Osteoblast (primary cell): ENCODE data around the gene RIT1. TPM values are rescaled to one million over a fixed set of nuclear protein-coding genes. Genes with fewer than 3 reads are reported as not detected.
A peak's percentile ranks its signal among the peaks of the same experiment; 100 is the strongest.

Experiments
- DNase-seq: peaks from one replicate; pipeline ENCODE4 v3.0.0; 2011; ENCODE audit warnings: low spot score, mixed read lengths; ENCODE audit not compliant: insufficient read length; ENCODE audit errors: missing footprints
- H2AFZ ChIP-seq: 2 replicates; pipeline ENCODE4 v1.6.0; 2011; ENCODE audit warnings: mild to moderate bottlenecking, low read length
- H3K27ac ChIP-seq: 2 replicates; pipeline ENCODE4 v1.5.1; 2011; ENCODE audit warnings: mild to moderate bottlenecking, low read depth, low read length, moderate library complexity
- H3K27me3 ChIP-seq: 2 replicates; pipeline ENCODE4 v1.6.0; 2012; ENCODE audit warnings: mild to moderate bottlenecking, control low read depth, inconsistent platforms, low read length, moderate library complexity; ENCODE audit not compliant: insufficient read depth
- H3K36me3 ChIP-seq: 2 replicates; pipeline ENCODE4 v1.5.1; 2011; ENCODE audit warnings: mild to moderate bottlenecking, low read length, control low read depth, moderate library complexity; ENCODE audit not compliant: insufficient read depth
- H3K4me1 ChIP-seq: 2 replicates; pipeline ENCODE4 v1.5.1; 2011; ENCODE audit warnings: mild to moderate bottlenecking, low read length, control low read depth, moderate library complexity; ENCODE audit not compliant: insufficient read depth
- H3K4me2 ChIP-seq: 2 replicates; pipeline ENCODE4 v1.6.0; 2011; ENCODE audit warnings: mild to moderate bottlenecking, low read length; ENCODE audit not compliant: insufficient read depth
- H3K4me3 ChIP-seq: fragments of 200-600 bp; sonication (generic); 3 replicates; pipeline ENCODE4 v1.5.1; 2012; ENCODE audit warnings: mild to moderate bottlenecking, low read length, inconsistent platforms; ENCODE audit not compliant: insufficient read depth
- H3K79me2 ChIP-seq: 2 replicates; pipeline ENCODE4 v1.6.0; 2012; ENCODE audit warnings: mild to moderate bottlenecking, low read length, control low read depth, inconsistent platforms; ENCODE audit not compliant: insufficient read depth
- H3K9me3 ChIP-seq: 2 replicates; pipeline ENCODE4 v1.5.1; 2011; ENCODE audit warnings: low read depth, low read length, control low read depth
- H4K20me1 ChIP-seq: 2 replicates; pipeline ENCODE4 v1.6.0; 2012; ENCODE audit warnings: mild to moderate bottlenecking, low read length, control low read depth; ENCODE audit not compliant: insufficient read depth
- small RNA-seq: library from RNA; depleted of rRNA; stranded (forward); fragments of <200 nt; gene quantifications from one replicate; pipeline ENCODE3, GENCODE V24; 2012
- total RNA-seq: library from RNA; depleted of rRNA; stranded (reverse); fragments of >200 nt; gene quantifications from 2 replicates; pipeline ENCODE4 v1.2.3, GENCODE V29; 2012
- TF ChIP-seq, protein P1 (sequence below): IDR thresholded peaks from 2 replicates; pipeline ENCODE4 v1.5.1; 2011; ENCODE audit warnings: mild to moderate bottlenecking, low read depth, low read length, moderate library complexity; ENCODE audit errors: extremely low read depth

Gene RIT1
- total RNA-seq, 1 donor = 36.9 TPM

DNA sequence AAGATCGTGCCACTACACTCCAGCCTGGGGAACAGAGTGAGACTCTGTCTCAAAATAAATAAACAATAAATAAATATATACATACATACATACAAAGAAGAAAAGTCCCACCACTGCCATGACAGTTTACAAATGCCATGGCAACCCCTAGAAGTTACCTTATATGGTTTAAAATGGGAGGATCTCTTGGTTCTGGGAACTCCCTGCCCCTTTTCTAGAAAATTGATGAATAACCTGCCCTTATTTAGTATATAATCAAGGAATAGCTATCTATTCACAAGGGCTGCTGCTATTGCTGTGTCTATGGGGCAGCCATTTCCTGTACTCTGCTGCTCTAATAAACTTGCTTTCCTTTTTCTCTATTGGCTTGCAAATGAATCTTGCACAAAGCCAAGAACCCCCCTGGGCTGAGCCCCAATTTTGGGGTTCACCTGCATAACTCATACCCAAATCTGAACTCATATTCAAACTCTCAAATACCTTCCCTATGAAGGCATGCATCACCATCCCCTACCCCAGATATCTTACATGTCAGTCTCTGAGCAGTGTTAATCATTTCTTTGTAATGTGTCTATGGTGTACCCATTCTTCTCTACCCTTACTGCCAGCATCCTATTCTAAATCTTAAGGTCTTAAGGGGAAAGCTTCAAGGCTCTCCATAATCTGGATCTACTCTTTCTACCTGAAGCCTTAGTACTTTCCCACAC is 63.2 kb downstream of the RIT1 start:
- no peak for DNase-seq
- Histone ChIP-seq H3K4me2 (no peak overlapping the region), H4K20me1 (peaks cover 27% of the 10 kb centered on the region), H3K36me3 (peaks cover 36% of the 10 kb centered on the region), H3K27ac (no peak overlapping the region), H3K4me1 (no peaks in the 10 kb centered on the region), H3K27me3 (no peaks in the 10 kb centered on the region), H2AFZ (no peak overlapping the region), H3K4me3 (no peak overlapping the region), H3K79me2 (peaks cover 90% of the 10 kb centered on the region), H3K9me3 (no peaks in the 10 kb centered on the region)
- TF ChIP-seq, protein P1, sequence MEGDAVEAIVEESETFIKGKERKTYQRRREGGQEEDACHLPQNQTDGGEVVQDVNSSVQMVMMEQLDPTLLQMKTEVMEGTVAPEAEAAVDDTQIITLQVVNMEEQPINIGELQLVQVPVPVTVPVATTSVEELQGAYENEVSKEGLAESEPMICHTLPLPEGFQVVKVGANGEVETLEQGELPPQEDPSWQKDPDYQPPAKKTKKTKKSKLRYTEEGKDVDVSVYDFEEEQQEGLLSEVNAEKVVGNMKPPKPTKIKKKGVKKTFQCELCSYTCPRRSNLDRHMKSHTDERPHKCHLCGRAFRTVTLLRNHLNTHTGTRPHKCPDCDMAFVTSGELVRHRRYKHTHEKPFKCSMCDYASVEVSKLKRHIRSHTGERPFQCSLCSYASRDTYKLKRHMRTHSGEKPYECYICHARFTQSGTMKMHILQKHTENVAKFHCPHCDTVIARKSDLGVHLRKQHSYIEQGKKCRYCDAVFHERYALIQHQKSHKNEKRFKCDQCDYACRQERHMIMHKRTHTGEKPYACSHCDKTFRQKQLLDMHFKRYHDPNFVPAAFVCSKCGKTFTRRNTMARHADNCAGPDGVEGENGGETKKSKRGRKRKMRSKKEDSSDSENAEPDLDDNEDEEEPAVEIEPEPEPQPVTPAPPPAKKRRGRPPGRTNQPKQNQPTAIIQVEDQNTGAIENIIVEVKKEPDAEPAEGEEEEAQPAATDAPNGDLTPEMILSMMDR = no peak

Small RNA genes lying within 50 kb of the gene (small RNA-seq; reads per million reads assigned to genes)
- gene MIR6738 = not detected
- not detected for gene RF00015
- gene SCARNA4 = not detected
- 119 reads per million, percentile 97 among the genes with 10 or more reads in this experiment for gene SNORA80E

Other genes with a start within 250 kb of the RIT1 start
- 54.6 and 75.1 TPM in 2 replicates for gene YY1AP1, start 222.6 kb downstream of the RIT1 start, total RNA-seq
- 73.1 and 82.2 TPM in 2 replicates for gene DAP3, start 222.3 kb downstream of the RIT1 start, total RNA-seq
- 39.4 and 44.2 TPM in 2 replicates for gene GON4L, start 54.1 kb downstream of the RIT1 start, total RNA-seq
- gene SYT11, start 51.8 kb downstream of the RIT1 start, total RNA-seq = 33.3 and 34.5 TPM in 2 replicates
- 32.7 and 37.3 TPM in 2 replicates for gene KHDC4, start 23.1 kb upstream of the RIT1 start, total RNA-seq
- not detected in 2 replicates for gene RXFP4, start 30.3 kb upstream of the RIT1 start, total RNA-seq
- gene ARHGEF2, start 67.2 kb upstream of the RIT1 start, total RNA-seq = 166 and 183 TPM in 2 replicates
- gene SSR2, start 109.6 kb upstream of the RIT1 start, total RNA-seq = 332 and 415 TPM in 2 replicates
- 10.6 and 13.0 TPM in 2 replicates for gene UBQLN4, start 142.4 kb upstream of the RIT1 start, total RNA-seq
- 36.6 and 40.1 TPM in 2 replicates for gene LAMTOR2, start 143.4 kb upstream of the RIT1 start, total RNA-seq
- gene RAB25, start 149.8 kb upstream of the RIT1 start, total RNA-seq = not detected in 2 replicates
- 0.88 and 1.1 TPM in 2 replicates for gene MEX3A, start 171.1 kb upstream of the RIT1 start, total RNA-seq
- gene LMNA, start 203.4 kb upstream of the RIT1 start, total RNA-seq = 774 and 854 TPM in 2 replicates
- 1.5 and 1.8 TPM in 2 replicates for gene SEMA4A, start 242.2 kb upstream of the RIT1 start, total RNA-seq